ENCODE measurements around the gene TIMM44.
"Not testable (repeated sequence)": the region's sequence is repeated elsewhere in the genome, so short reads cannot be mapped to it uniquely, and the experiment has no call there.

TIMM44 gene

DNA sequence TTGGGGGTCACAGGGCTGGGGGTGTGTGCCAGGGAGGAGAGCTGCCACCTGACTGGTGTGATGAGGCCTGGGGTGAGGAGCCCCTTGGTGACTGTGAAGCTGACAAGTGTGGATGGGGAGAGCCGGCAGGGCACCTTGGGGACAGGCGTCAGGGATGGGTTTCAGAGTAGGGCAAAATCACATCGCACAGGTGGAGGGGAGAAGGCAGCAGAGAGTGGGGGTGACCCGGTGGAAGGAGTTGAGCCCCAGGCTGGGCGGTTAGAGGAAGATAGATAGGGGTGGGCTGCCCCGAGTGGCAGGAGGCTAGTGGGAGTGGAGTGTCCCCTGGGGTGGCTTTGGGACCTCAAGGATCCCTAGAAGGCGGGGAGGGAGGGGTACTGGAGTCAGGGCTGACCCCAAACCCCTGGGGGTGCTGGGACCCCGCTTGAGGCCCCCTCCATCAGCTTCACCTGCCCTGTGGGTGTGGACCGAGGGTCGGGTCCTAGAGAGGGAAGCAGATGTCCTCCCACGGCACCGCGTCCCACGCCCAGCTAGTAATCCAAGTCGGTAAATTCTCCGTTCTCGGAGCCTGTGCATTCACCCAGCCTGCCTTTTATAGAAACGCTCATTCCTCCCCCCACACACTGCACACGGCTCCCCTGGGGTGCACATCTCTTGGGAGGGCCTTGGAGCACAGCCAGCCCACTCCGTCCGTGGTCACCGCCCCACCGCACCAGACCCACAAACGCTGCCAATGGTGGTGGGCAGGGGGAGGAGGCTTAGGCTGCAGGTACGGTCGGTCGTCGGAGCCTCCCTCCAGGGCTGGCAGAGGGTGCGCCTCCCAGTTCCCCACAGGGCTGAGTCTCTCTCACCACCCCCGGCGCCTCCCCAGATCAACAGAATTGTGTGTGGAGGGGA is 19.9 kb downstream of the TIMM44 start:
- DNase-seq: no peak

DNA sequence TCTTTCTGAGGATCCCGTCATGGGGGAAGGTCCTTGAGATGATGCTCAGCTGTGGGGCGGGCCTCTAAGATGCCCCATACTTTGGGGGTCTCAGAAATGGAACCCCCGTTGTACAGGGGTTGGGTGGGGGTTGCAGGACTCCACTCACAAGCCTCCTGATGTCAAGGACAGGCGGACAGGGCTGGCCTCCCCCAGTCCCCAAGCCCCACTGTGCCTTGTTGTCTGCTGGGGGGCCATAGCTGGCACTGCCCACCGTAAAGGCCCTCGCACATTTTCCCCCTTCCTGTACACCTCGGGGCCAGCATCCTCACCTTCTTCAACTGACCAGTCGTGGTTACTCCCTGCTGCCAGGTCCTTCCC is 20.6 kb downstream of the TIMM44 start:
- no peak for DNase-seq

DNA sequence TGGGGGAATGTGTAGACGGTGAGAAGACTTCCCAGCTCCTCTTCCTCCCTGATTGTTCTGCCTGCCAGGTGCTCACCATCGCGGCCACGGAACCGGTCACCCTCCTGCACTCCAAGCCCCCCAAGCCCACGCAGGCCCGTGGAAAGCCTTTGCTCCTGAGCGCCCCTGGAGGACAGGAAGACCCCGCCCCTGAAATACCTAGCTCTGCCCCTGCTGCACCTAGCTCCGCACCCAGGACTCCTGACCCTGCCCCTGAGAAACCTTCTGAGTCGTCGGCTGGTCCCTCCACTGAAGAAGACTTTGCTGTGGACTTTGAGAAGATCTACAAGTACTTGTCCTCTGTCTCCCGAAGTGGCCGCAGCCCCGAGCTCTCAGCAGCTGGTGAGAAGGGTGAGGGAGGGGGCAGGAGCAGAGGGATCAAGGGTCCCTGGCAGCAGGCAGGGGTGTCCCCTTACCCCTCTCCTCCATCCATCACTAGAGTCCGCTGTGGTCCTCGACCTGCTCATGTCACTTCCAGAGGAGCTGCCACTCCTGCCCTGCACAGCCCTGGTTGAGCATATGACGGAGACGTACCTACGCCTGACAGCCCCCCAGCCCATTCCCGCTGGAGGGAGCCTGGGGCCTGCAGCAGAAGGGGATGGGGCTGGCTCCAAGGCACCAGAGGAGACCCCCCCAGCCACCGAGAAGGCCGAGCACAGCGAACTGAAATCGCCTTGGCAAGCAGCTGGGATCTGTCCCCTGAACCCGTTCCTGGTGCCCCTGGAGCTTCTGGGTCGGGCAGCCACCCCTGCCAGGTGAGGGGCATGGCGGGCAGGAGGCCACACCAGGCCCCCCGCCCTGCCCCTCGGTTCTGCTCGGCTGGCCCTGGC is 21.3 kb downstream of the TIMM44 start:
- no peak for DNase-seq

GRCh38 chr19:7921302-7921966 is 22.0 kb downstream of the TIMM44 start:
- no peak for DNase-seq

DNA sequence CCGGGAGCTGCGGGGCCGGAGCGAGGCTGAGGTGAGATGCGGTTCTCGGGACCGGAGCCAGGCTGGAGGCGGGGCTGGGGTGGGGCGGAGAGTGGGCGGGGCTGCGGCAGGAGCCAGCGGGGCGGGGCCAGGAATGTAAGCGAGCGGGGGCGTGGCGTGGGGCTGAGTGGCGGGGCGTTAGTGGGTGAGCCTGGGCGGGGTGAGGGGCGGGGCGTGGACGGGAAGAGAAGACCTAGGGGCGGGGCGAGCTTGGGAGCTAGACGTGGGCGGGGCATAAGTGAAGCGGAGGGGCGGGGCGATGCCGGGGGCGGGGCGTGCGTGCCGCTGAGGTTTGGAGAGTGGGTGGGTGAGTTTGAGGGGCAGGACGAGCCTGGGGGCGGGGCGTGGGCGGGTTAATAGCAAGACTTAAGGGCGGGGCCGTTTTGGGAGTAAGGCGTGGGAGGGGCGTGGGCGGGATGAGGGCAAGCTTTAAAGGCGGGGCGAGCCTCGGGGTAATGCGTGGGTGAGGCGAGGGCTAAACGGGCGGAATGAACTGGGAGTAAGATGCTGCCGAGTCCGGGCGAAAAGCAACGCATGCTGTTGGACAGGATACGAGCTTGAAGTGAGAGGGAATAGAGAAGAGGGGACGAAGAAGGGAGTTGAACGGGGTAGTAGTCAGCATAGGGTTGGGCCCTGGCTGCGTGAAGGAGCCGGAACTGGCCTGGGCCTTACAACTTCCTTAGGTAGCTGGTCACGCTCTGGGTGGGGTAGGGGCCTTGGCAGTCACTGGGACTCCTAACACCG is 22.8 kb downstream of the TIMM44 start:
- peak; percentile 100 for DNase-seq

GRCh38 chr19:7919610-7920518 is 23.6 kb downstream of the TIMM44 start, which contains the start of gene SNAPC2:
Gene SNAPC2, plus strand, starts transcription at chr19:7920338. Its CDS starts 29 bp downstream, at chr19:7920367.
- peak; percentile 98 for DNase-seq

DNA sequence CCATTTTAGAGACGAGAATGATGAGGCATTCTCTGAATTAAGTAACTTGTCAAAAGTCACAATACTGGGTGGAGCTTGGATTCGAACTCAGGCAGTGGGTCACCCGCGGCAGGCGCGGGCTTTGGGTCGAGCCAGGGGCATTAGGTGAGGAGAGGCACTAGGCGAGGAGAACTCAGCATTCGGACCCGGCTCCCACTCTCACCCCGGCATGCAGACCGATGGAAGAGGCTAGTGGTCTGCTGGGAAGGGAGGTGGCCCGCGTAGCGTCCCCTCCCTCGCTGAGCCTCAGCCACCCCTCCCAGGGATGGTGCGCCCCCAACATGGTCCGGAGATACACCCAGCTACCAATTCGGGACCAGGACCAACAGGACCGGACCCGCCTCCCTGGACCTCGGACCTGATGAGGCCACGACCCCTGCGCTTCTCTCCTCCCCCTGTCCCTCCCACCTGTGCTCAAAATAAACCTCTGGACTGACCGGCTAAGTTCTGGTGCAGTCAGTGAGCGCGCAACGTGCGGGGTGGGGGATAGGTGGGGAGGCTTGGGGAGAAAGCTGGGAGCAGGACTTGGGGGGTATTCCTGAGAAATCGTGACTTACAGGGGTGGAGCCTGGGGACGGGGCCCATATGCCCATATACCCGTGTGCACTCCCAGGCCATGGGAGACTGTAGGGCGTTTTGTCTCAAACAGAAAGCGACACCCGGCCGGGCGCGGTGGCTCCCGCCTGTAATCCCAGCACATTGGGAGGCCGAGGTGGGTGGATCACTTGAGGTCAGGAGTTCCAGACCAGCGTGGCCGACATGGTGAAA is 24.6 kb downstream of the TIMM44 start:
- DNase-seq: no peak

GRCh38 chr19:7918062-7918614 is 25.3 kb downstream of the TIMM44 start:
- not testable (repeated sequence) for DNase-seq

- peak; percentile 66 for DNase-seq
Observed at GRCh38 chr19:7917267-7918061, 26.0 kb downstream of the TIMM44 start.

DNA sequence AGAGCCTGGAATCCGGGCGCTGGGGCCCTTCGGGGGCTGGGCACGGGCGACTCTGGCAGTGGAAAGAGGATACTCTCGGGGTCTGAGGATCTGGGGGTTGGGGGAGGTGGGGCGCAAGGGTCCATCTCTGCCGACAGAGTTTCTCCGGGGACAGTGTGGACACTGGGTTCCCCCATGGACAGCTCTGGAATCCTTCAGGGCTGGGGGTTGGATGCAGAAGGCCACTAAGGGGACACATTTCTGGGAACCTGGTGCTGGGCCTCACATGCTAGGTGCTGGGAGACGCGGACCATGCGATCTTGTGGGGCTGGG is 26.6 kb downstream of the TIMM44 start:
- DNase-seq: no peak

- DNase-seq: peak; percentile 59
Observed at GRCh38 chr19:7916103-7916954, 27.1 kb downstream of the TIMM44 start.

DNA sequence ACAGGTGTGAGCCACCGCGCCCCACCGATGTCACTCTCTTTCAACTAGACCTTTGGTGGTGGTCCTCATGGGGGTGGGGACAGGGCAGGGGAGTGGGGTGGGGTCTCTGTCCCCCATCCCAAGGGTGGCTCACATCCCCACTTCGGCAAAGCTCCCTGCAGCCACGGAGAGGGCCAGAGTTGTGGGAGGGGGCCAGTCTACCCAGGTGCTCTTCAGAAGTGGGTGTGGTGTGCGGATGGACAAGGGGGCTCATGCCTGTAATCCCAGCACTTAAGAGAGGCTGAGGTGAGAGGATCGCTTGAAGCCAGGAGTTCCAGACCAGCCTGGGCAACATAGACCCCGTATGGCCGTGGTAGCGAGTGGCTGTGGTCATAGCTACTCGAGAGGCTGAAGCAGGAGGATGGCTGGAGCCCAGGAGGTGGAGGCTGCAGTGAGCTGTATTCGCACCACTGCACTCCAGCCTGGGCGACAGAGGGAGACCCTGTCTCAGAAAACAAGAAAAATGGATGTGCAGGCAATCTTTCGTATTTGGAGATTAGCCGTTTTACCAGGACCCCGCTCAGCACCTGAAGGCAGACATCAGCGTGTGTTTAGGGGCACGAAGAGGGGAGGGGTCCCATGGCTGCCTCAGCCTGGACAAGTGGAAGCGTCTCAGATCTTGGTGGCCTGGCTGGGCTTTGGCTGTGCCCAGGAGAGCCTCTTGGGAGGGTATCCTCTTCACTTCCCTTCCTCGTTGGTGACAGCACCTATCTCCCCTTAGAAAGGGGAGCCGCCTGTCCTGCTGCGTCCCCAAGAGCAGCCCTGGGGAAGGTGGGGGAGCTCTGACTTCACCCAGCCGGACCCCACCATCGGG is 28.0 kb downstream of the TIMM44 start:
- no peak for DNase-seq

- DNase-seq: no peak
Observed at GRCh38 chr19:7914598-7915045, 28.8 kb downstream of the TIMM44 start, which contains the start of gene TGFBR3L. Gene TGFBR3L, plus strand, starts transcription at chr19:7914830.

- DNase-seq: no peak
Observed at GRCh38 chr19:7914099-7914498, 29.4 kb downstream of the TIMM44 start.

DNA sequence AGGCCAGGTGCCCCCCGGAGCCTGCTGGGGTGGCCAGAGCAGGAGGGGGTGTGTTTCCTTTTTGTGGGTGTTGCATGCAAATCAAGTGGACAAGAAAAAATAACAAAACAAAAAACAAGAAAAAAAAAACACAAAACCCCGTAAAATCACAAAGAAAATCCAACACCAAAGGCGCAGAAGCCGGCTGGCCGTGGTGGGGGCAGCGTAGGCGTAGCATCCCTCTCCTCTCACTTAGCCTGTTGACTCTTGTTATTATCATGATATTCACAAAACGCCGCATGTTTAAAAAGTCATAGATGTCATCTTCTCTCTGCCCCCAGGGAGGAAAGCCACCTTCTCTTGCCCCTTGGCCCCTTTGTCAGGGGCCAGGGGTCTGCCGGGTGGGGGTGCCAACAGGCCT is 29.8 kb downstream of the TIMM44 start:
- no peak for DNase-seq

GRCh38 chr19:7912697-7913564 is 30.5 kb downstream of the TIMM44 start:
- no peak for DNase-seq

All from CD4-positive, alpha-beta T cell treated with Interleukin-6 for 4 hours (primary cell).